CD14-positive monocyte (primary cell): ENCODE measurements around the gene CCT6A. TPM values are rescaled to one million over a fixed set of nuclear protein-coding genes. Genes with fewer than 3 reads are reported as not detected.

Experiments
- DNase-seq, 3 donors: peaks; one replicate each; pipeline ENCODE4 v3.0.0-alpha.2; 2011 to 2022
- H2AFZ ChIP-seq: 2 replicates; pipeline ENCODE4 v1.6.0; 2012; ENCODE audit warnings: mild to moderate bottlenecking, low read depth, low read length, inconsistent platforms; ENCODE audit not compliant: insufficient read depth, poor library complexity, severe bottlenecking
- H3K27ac ChIP-seq, 2 donors: 1 replicate in 1 of 2; 2 replicates in 1 of 2; pipeline ENCODE4 v1.5.1; 2012 to 2013; ENCODE audit warnings: low read length in 2 of 2, control low read depth in 1 of 2, inconsistent platforms in 1 of 2, low read depth in 1 of 2, mild to moderate bottlenecking in 1 of 2
- H3K27me3 ChIP-seq, 2 donors: one replicate each; pipeline versions ENCODE4 v1.6.0 to v1.6.1; 2011 to 2013; ENCODE audit warnings: low read length in 2 of 2; ENCODE audit not compliant: control insufficient read depth in 2 of 2, insufficient read depth in 2 of 2
- H3K36me3 ChIP-seq, 2 donors: replicated peaks in 1 of 2; 1 replicate in 1 of 2; 2 replicates in 1 of 2; pipeline versions ENCODE4 v1.5.1 to v1.6.1; 2012 to 2013; ENCODE audit warnings: low read length in 2 of 2, control low read depth in 1 of 2, inconsistent platforms in 1 of 2, mild to moderate bottlenecking in 1 of 2; ENCODE audit not compliant: insufficient read depth in 2 of 2, control insufficient read depth in 1 of 2
- H3K4me1 ChIP-seq, 2 donors: 1 replicate in 1 of 2; 2 replicates in 1 of 2; pipeline versions ENCODE4 v1.5.1 to v1.6.1; 2012 to 2013; ENCODE audit warnings: low read length in 2 of 2, control low read depth in 1 of 2, inconsistent platforms in 1 of 2, mild to moderate bottlenecking in 1 of 2, moderate library complexity in 1 of 2; ENCODE audit not compliant: insufficient read depth in 2 of 2, control insufficient read depth in 1 of 2
- H3K4me2 ChIP-seq: replicated peaks from 2 replicates; pipeline ENCODE3; 2012; ENCODE audit warnings: low read length, moderate library complexity, mild to moderate bottlenecking; ENCODE audit not compliant: poor library complexity, severe bottlenecking; ENCODE audit errors: extremely low read depth
- H3K4me3 ChIP-seq, 3 experiments: fragments of 200-600 bp in 1 of 3; sonication (generic) in 1 of 3; replicated peaks in 1 of 3; 1 replicate in 2 of 3; 2 replicates in 1 of 3; pipeline ENCODE4 v1.5.1; 2011 to 2013; ENCODE audit warnings: low read length in 3 of 3, mild to moderate bottlenecking in 3 of 3, control low read depth in 2 of 3, low read depth in 2 of 3, inconsistent platforms in 1 of 3, moderate library complexity in 1 of 3
- H3K79me2 ChIP-seq: 2 replicates; pipeline ENCODE4 v1.6.0; 2012; ENCODE audit warnings: mild to moderate bottlenecking, control low read depth, inconsistent platforms, low read length, moderate library complexity; ENCODE audit not compliant: insufficient read depth
- H3K9ac ChIP-seq: 2 replicates; pipeline ENCODE4 v1.6.0; 2017; ENCODE audit warnings: low read length, mild to moderate bottlenecking; ENCODE audit not compliant: insufficient read depth, poor library complexity, severe bottlenecking
- H3K9me3 ChIP-seq, 2 donors: replicated peaks in 1 of 2; 1 replicate in 1 of 2; 2 replicates in 1 of 2; pipeline versions ENCODE4 v1.5.1 to v1.6.1; 2012 to 2013; ENCODE audit warnings: low read length in 2 of 2, control low read depth in 1 of 2; ENCODE audit not compliant: control insufficient read depth in 1 of 2, insufficient read depth in 1 of 2
- H4K20me1 ChIP-seq: 2 replicates; pipeline ENCODE4 v1.6.0; 2012; ENCODE audit warnings: mild to moderate bottlenecking, low read length, control low read depth, moderate library complexity; ENCODE audit not compliant: insufficient read depth
- H3K27ac Mint-ChIP-seq, 7 donors: one replicate each; pipeline ENCODE4 v1.8.0; 2020; ENCODE audit warnings: mild to moderate bottlenecking in 7 of 7, mixed read lengths in 7 of 7, moderate library complexity in 6 of 7, inconsistent platforms in 2 of 7
- H3K27me3 Mint-ChIP-seq, 3 donors: one replicate each; pipeline ENCODE4 v1.8.0; 2021 to 2022; ENCODE audit warnings: low read depth in 3 of 3, mild to moderate bottlenecking in 3 of 3, mixed read lengths in 3 of 3, moderate library complexity in 3 of 3, inconsistent platforms in 1 of 3
- H3K36me3 Mint-ChIP-seq, 2 donors: one replicate each; pipeline ENCODE4 v1.8.0; 2020; ENCODE audit warnings: mixed read lengths in 2 of 2, inconsistent platforms in 1 of 2, mild to moderate bottlenecking in 1 of 2
- H3K4me1 Mint-ChIP-seq: one replicate; pipeline ENCODE4 v1.8.0; 2020; ENCODE audit warnings: mild to moderate bottlenecking, mixed read lengths
- H3K4me3 Mint-ChIP-seq, 2 donors: one replicate each; pipeline ENCODE4 v1.8.0; 2020; ENCODE audit warnings: mild to moderate bottlenecking in 2 of 2, mixed read lengths in 2 of 2, moderate library complexity in 1 of 2
- H3K9me3 Mint-ChIP-seq, 7 donors: one replicate each; pipeline ENCODE4 v1.8.0; 2020 to 2022; ENCODE audit warnings: mixed read lengths in 7 of 7, mild to moderate bottlenecking in 6 of 7, moderate library complexity in 6 of 7, inconsistent platforms in 2 of 7
- WGBS: methylation state at CpG from one replicate; pipeline ENCODE4 v1.1.5; 2013; ENCODE audit warnings: missing lambda C conversion rate; ENCODE audit not compliant: insufficient coverage; 5-methylcytosine and 5-hydroxymethylcytosine counted together
- intact Hi-C, 2 donors: fragments of 100-400 bp; cut with micrococcal nuclease; formaldehyde crosslinking; loops; one replicate each; pipeline versions ENCODE4 v1.15.0 to v1.15.1; 2023
- polyA plus RNA-seq, 3 donors: library from polyadenylated mRNA; depleted of rRNA in 1 of 3; unstranded in 2 of 3; stranded (reverse) in 1 of 3; fragments of 300-500 nt in 2 of 3; fragments of >200 nt in 1 of 3; fragmentation: Illumina TruSeq in 2 of 3; gene quantifications; 1 replicate in 2 of 3; 2 replicates in 1 of 3; pipeline ENCODE4 v1.2.3, GENCODE V29; 2012 to 2021
- TF ChIP-seq, protein P1 (sequence below): fragments of 200-600 bp; IDR thresholded peaks from one replicate; pipeline ENCODE4 v1.8.0; 2022; ENCODE audit warnings: antibody characterized with exemption, mild to moderate bottlenecking

The CCT6A gene
- polyA plus RNA-seq, 3 donors = 62.3 to 81.4 (median 63.3) TPM

DNA sequence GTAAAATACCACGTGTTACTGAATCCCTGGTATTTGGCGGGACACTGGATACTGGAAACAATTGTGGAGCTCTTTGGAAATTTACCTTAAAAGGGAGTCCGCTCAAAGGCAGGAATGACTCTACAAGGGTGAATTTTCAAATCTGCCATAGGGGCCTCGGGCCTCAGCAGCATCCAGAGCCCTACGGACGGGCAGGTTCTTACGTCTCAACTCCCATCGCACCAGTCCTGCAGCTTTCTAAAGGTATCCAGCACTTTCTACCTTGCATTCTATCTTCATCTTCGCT, 569 bp upstream of the CCT6A start:
- H3K4me1 ChIP-seq = peaks cover 19 to 24% of the 10 kb centered on the region in 2 donors
- Mint-ChIP-seq H3K4me3 (peak overlapping the region; percentile 93 to 96), H3K27me3 (no peaks in the 10 kb centered on the region), H3K9me3 (no peaks in the 10 kb centered on the region), H3K36me3 (peaks cover 26 to 33% of the 10 kb centered on the region in 2 donors), H3K4me1 (peaks cover 25% of the 10 kb centered on the region), H3K27ac (peak overlapping the region; percentile 88 to 97 (median 95))
- H4K20me1 ChIP-seq = no peaks in the 10 kb centered on the region
- DNase-seq = no peak
- peak overlapping the region; percentile 86 to 94 for H3K27ac ChIP-seq
- H3K4me2 ChIP-seq = peak overlapping the region; percentile 90
- peak overlapping the region; percentile 93 for H2AFZ ChIP-seq
- H3K9ac ChIP-seq = peak overlapping the region; percentile 83
- H3K9me3 ChIP-seq = no peaks in the 10 kb centered on the region
- peaks cover 26 to 33% of the 10 kb centered on the region in 2 donors for H3K36me3 ChIP-seq
- intact Hi-C loops = loop anchor here in 1 of 2 donors (5.0 kb wide), 1 partner anchor 684 kb away; the partner anchor contains the start of gene LANCL2
- H3K27me3 ChIP-seq = no peaks in the 10 kb centered on the region
- H3K79me2 ChIP-seq = peaks cover 46% of the 10 kb centered on the region
- TF ChIP-seq, protein P1, sequence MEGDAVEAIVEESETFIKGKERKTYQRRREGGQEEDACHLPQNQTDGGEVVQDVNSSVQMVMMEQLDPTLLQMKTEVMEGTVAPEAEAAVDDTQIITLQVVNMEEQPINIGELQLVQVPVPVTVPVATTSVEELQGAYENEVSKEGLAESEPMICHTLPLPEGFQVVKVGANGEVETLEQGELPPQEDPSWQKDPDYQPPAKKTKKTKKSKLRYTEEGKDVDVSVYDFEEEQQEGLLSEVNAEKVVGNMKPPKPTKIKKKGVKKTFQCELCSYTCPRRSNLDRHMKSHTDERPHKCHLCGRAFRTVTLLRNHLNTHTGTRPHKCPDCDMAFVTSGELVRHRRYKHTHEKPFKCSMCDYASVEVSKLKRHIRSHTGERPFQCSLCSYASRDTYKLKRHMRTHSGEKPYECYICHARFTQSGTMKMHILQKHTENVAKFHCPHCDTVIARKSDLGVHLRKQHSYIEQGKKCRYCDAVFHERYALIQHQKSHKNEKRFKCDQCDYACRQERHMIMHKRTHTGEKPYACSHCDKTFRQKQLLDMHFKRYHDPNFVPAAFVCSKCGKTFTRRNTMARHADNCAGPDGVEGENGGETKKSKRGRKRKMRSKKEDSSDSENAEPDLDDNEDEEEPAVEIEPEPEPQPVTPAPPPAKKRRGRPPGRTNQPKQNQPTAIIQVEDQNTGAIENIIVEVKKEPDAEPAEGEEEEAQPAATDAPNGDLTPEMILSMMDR = no peak
- WGBS = under 1% methylated on average over 8 of the region's 9 CpGs
- H3K4me3 ChIP-seq = peak overlapping the region; percentile 39 to 93 (median 86)

DNA sequence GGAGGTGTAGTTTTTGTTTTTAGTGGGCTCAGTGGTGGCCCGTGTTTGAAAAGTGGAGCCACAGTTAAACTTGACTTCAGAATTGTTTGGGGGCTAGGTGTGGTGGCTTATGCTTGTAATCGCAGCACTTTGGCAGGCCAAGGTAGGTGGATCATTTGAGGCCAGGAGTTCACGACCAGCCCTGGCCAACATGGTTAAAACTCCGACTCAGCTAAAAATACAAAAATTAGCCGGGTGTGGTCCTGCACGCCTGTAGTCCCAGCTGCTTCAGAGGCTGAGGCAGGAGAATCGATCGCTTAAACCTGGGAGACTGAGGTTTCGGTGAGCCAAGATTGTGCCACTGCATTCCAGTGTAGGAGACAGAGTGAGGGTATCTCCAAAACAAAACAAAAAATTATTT, 1.8 kb downstream of the CCT6A start:
- Histone ChIP-seq H3K4me3 (no peak overlapping the region), H4K20me1 (no peaks in the 10 kb centered on the region), H3K4me1 (peaks cover 19 to 24% of the 10 kb centered on the region in 2 donors), H3K27ac (no peak overlapping the region), H3K79me2 (peaks cover 49% of the 10 kb centered on the region), H3K27me3 (no peaks in the 10 kb centered on the region), H3K36me3 (peaks cover 49 to 57% of the 10 kb centered on the region in 2 donors), H3K9me3 (no peaks in the 10 kb centered on the region), H3K9ac (no peak overlapping the region), H2AFZ (no peak overlapping the region), H3K4me2 (no peak overlapping the region)
- no peaks in the 10 kb centered on the region for H3K9me3 Mint-ChIP-seq
- no peak overlapping the region for H3K4me3 Mint-ChIP-seq
- intact Hi-C loops = loop anchor here in 1 of 2 donors (5.0 kb wide), 1 partner anchor 686 kb away; the partner anchor contains the start of gene LANCL2
- H3K4me1 Mint-ChIP-seq = peaks cover 25% of the 10 kb centered on the region
- DNase-seq = no peak
- no peaks in the 10 kb centered on the region for H3K27me3 Mint-ChIP-seq
- TF ChIP-seq, protein P1 = no peak
- peaks cover 46 to 57% of the 10 kb centered on the region in 2 donors for H3K36me3 Mint-ChIP-seq
- whole genome bisulfite sequencing = 86% methylated on average over 7 of the region's 9 CpGs
- peak overlapping the region in 2 of 7 donors; percentile 23 to 79 for H3K27ac Mint-ChIP-seq
